ENCODE data around the gene CWC15. TPM values are rescaled to one million over a fixed set of nuclear protein-coding genes. Genes with fewer than 3 reads are reported as not detected.

CWC15 gene
- total RNA-seq, 2 experiments from 2014 or later, result 79.0 to 79.5 TPM

Other genes with a start within 250 kb of the CWC15 start
- gene AMOTL1, start 205.2 kb downstream of the CWC15 start, total RNA-seq, result 1 to 10 TPM; 6.6 to 8.4 TPM
- under 1 TPM; 0.89 to 0.90 TPM for gene KDM4D, start 153 bp upstream of the CWC15 start, total RNA-seq
- not detected for gene KDM4E, start 51.7 kb upstream of the CWC15 start, total RNA-seq
- not detected for gene KDM4F, start 75.9 kb upstream of the CWC15 start, total RNA-seq
- gene SRSF8, start 93.4 kb upstream of the CWC15 start, total RNA-seq, result 10 to 100 TPM; 30.2 TPM
- 10 to 100 TPM; 23.4 to 23.9 TPM for gene ENDOD1, start 116.3 kb upstream of the CWC15 start, total RNA-seq

Data from activated CD8-positive, alpha-beta T cell treated with anti-CD3 and anti-CD28 coated beads, Interleukin-2, amount 10 ng/mL, durations not matched to agents 7 days and 5 days (primary cell).